Endothelial cell of umbilical vein (primary cell): Measurements from ENCODE around the gene MEPCE. TPM values are rescaled to one million over a fixed set of nuclear protein-coding genes. Genes with fewer than 3 reads are reported as not detected.

Experiments
- BruUV-seq: library from RNA; stranded (reverse); fragments of 400-500 nt; replicated peaks from 2 replicates; lab custom pipeline; 2021; lab: Mats Ljungman, UMichigan
- CTCF ChIA-PET: fragments of 300-600, 350-600 bp; sonication (Branson Sonifier 250); formaldehyde crosslinking; loops from one replicate; lab custom pipeline; 2021; ENCODE audit warnings: antibody characterized with exemption, inconsistent platforms; lab: Charles Lee
- POLR2A ChIA-PET: fragments of 300-600, 350-600 bp; sonication (Branson Sonifier 250); formaldehyde crosslinking; loops from one replicate; lab custom pipeline; 2021; ENCODE audit warnings: antibody characterized with exemption, inconsistent platforms; lab: Charles Lee
- DNase-seq: peaks from one replicate; pipeline ENCODE4 v3.0.0-alpha.2; 2011; ENCODE audit warnings: low read depth, low spot score
- FAIRE-seq: peaks from 2 replicates; lab custom pipeline; 2011; peaks lifted over from hg19 to GRCh38; lab: Jason Lieb, UNC
- H2AFZ ChIP-seq: 2 replicates; pipeline ENCODE4 v1.6.0; 2012; ENCODE audit warnings: low read depth, low read length, control low read depth, inconsistent platforms
- H3K27ac ChIP-seq: 2 replicates; pipeline ENCODE4 v1.5.1; 2011; ENCODE audit warnings: low read depth, mild to moderate bottlenecking, control low read depth, low read length, moderate library complexity; ENCODE audit not compliant: insufficient read depth
- H3K27me3 ChIP-seq, 2 experiments: 2 replicates each; pipeline versions ENCODE4 v1.6.0 to v1.6.1; 2011; ENCODE audit warnings: low read length in 2 of 2, mixed read lengths in 1 of 2; ENCODE audit not compliant: control insufficient read depth in 2 of 2, insufficient read depth in 2 of 2
- H3K36me3 ChIP-seq, 2 experiments: 2 replicates in 1 of 2; 3 replicates in 1 of 2; pipeline ENCODE4 v1.5.1; 2011; ENCODE audit warnings: low read length in 2 of 2, mild to moderate bottlenecking in 1 of 2, moderate library complexity in 1 of 2; ENCODE audit not compliant: control insufficient read depth in 2 of 2, insufficient read depth in 2 of 2; ENCODE audit errors: extremely low read depth in 1 of 2
- H3K4me1 ChIP-seq: 3 replicates; pipeline ENCODE4 v1.5.1; 2011; ENCODE audit warnings: mild to moderate bottlenecking, low read length; ENCODE audit not compliant: control insufficient read depth, insufficient read depth; ENCODE audit errors: extremely low read depth
- H3K4me2 ChIP-seq: 2 replicates; pipeline ENCODE4 v1.6.1; 2011; ENCODE audit warnings: low read length, control low read depth, mixed read lengths; ENCODE audit not compliant: insufficient read depth
- H3K4me3 ChIP-seq, 3 experiments: fragments of 200-600 bp in 1 of 3; sonication (generic), shearing (Covaris generic) in 1 of 3; replicated peaks in 1 of 3; 2 replicates each; pipeline ENCODE4 v1.5.1; 2011 to 2016; ENCODE audit warnings: control low read depth in 3 of 3, low read length in 3 of 3, mild to moderate bottlenecking in 2 of 3, inconsistent platforms in 1 of 3, low read depth in 1 of 3, moderate library complexity in 1 of 3; ENCODE audit not compliant: insufficient read depth in 1 of 3
- H3K79me2 ChIP-seq: 2 replicates; pipeline ENCODE4 v1.6.0; 2012; ENCODE audit warnings: low read length, inconsistent platforms; ENCODE audit not compliant: control insufficient read depth, insufficient read depth
- H3K9ac ChIP-seq: replicated peaks from 2 replicates; pipeline ENCODE3; 2011; ENCODE audit warnings: low read length, control low read depth; ENCODE audit not compliant: insufficient read depth; ENCODE audit errors: extremely low read depth
- H3K9me1 ChIP-seq: replicated peaks from 3 replicates; pipeline ENCODE4 v1.6.0; 2011; ENCODE audit warnings: mild to moderate bottlenecking, low read length; ENCODE audit not compliant: control insufficient read depth, insufficient read depth; ENCODE audit errors: extremely low read depth
- H3K9me3 ChIP-seq: replicated peaks from 2 replicates; pipeline ENCODE4 v1.5.1; 2012; ENCODE audit warnings: low read length, inconsistent platforms; ENCODE audit not compliant: control insufficient read depth, insufficient read depth
- H4K20me1 ChIP-seq: replicated peaks from 2 replicates; pipeline ENCODE3; 2011; ENCODE audit warnings: mild to moderate bottlenecking, low read length; ENCODE audit not compliant: control insufficient read depth, insufficient read depth; ENCODE audit errors: extremely low read depth
- CTCF ChIP-seq, 2 donors: IDR thresholded peaks; 1 replicate in 1 of 2; 2 replicates in 1 of 2; pipeline ENCODE4 v1.5.1; 2011; ENCODE audit warnings: low read length in 2 of 2, mild to moderate bottlenecking in 2 of 2, moderate library complexity in 2 of 2, control low read depth in 1 of 2, inconsistent platforms in 1 of 2, low read depth in 1 of 2; ENCODE audit not compliant: insufficient read depth in 1 of 2; ENCODE audit errors: extremely low read depth in 1 of 2
- EZH2 ChIP-seq: IDR thresholded peaks from 2 replicates; pipeline ENCODE4 v1.6.1; 2012; ENCODE audit warnings: borderline replicate concordance, low read depth, mild to moderate bottlenecking, moderate library complexity, low read length, inconsistent platforms; ENCODE audit not compliant: severe bottlenecking
- FOS ChIP-seq: IDR thresholded peaks from 2 replicates; pipeline ENCODE4 v1.6.1; 2011; ENCODE audit warnings: mild to moderate bottlenecking, low read length, moderate library complexity, borderline replicate concordance; ENCODE audit not compliant: insufficient read depth
- GATA2 ChIP-seq: IDR thresholded peaks from 2 replicates; pipeline ENCODE4 v1.7.0; 2011; ENCODE audit warnings: low read depth, mild to moderate bottlenecking, moderate library complexity, mixed read lengths, low read length; ENCODE audit not compliant: insufficient read length, insufficient read depth
- JUN ChIP-seq: IDR thresholded peaks from 2 replicates; pipeline ENCODE4 v1.6.1; 2011; ENCODE audit warnings: borderline replicate concordance, low read depth; ENCODE audit not compliant: insufficient read length, insufficient read depth
- MAX ChIP-seq: IDR thresholded peaks from 2 replicates; pipeline ENCODE4 v1.6.1; 2011; ENCODE audit not compliant: insufficient read depth, insufficient read length
- MYC ChIP-seq: IDR thresholded peaks from one replicate; pipeline ENCODE4 v1.6.1; 2011; ENCODE audit warnings: mild to moderate bottlenecking, low read depth, low read length
- POLR2A ChIP-seq: IDR thresholded peaks from 2 replicates; pipeline ENCODE4 v1.6.1; 2012; ENCODE audit warnings: low read depth, mild to moderate bottlenecking, control low read depth, low read length
- POLR2AphosphoS5 ChIP-seq: IDR thresholded peaks from 2 replicates; pipeline ENCODE4 v1.6.1; 2012; ENCODE audit warnings: low read depth, mild to moderate bottlenecking, control low read depth, low read length, moderate library complexity; ENCODE audit not compliant: insufficient read depth
- dilution Hi-C: fragments of 300-500 bp; cut with MboI; formaldehyde crosslinking; loops from one replicate; pipeline ENCODE4 v1.15.0; 2019; ENCODE audit warnings: low sequenced_read_pairs; ENCODE audit not compliant: extremely low pct_ligation_motif_present
- intact Hi-C: fragments of 100-400 bp; cut with micrococcal nuclease; formaldehyde crosslinking; loops from one replicate; pipeline ENCODE4 v1.10.0; 2022
- polyA plus RNA-seq, 4 experiments: library from polyadenylated mRNA; depleted of rRNA in 3 of 4; stranded (reverse) in 3 of 4; unstranded in 1 of 4; fragments of >200 nt; gene quantifications; 2 replicates each; pipeline versions ENCODE4 v1.2.1 to v1.2.3, GENCODE V29; 2011 to 2012; ENCODE audit warnings: missing spikeins in 1 of 4
- total RNA-seq: library from RNA; stranded (reverse); gene quantifications from 2 replicates; pipeline ENCODE4 v1.2.3, GENCODE V29; 2021

MEPCE gene
- total and polyA plus RNA-seq, 2 donors (not counting 3 experiments of a cell fraction or from before 2014, with no cell fraction given) = 23.3 to 45.8 TPM

- H3K9me1 ChIP-seq = no peaks in the 10 kb centered on the region
- H3K9ac ChIP-seq = no peak overlapping the region
- H3K79me2 ChIP-seq = peaks cover 15% of the 10 kb centered on the region
- no peaks in the 10 kb centered on the region for H4K20me1 ChIP-seq
- H3K36me3 ChIP-seq = no peaks in the 10 kb centered on the region
- intact Hi-C loops = loop anchor here (1.0 kb wide), 3 partner anchors 13 to 77 kb away; no protein-coding TSS in a partner anchor
- TF ChIP-seq POLR2A (no peak), CTCF (IDR thresholded peaks at IDR 0.05; ENCODE audit: extremely low read depth in 1 of 2, insufficient read depth in 1 of 2, low read depth in 1 of 2, low read length in 2 of 2) (no peak), MAX (no peak), FOS (no peak), JUN (no peak), MYC (no peak), POLR2AphosphoS5 (no peak), GATA2 (no peak), EZH2 (no peak)
- DNase-seq (no peak), FAIRE-seq (peak; percentile 21)
- H3K4me2 ChIP-seq = peak overlapping the region; percentile 20
- H3K4me3 ChIP-seq = peak overlapping the region; percentile 20 to 37 (median 29)
- POLR2A ChIA-PET = no interaction called here
- peaks cover 15% of the 10 kb centered on the region for H3K4me1 ChIP-seq
- H3K27ac ChIP-seq = no peak overlapping the region
- H3K9me3 ChIP-seq = no peaks in the 10 kb centered on the region
- CTCF ChIA-PET = interaction anchor here (0.9 to 3.0 kb wide), 14 partner anchors 9 to 242 kb away, joined by 3 to 55 read pairs (median 6); partner anchors contain the start of genes AGFG2 and ZCWPW1
- H3K27me3 ChIP-seq = no peaks in the 10 kb centered on the region
- dilution Hi-C loops = no loop called here
- no TSS peak for BruUV-seq
- peak overlapping the region; percentile 52 for H2AFZ ChIP-seq
Measured at GRCh38 chr7:100482728-100483089, 53.1 kb downstream of the MEPCE start.
